ENCODE measurements around the gene KIF19. TPM values are rescaled to one million over a fixed set of nuclear protein-coding genes. Genes with fewer than 3 reads are reported as not detected.

The KIF19 gene
- polyA plus RNA-seq, 12 donors: 0.92 to 2.0 (median 1.5) TPM; not detected in 2

Other genes with a start within 250 kb of the KIF19 start
- gene RPL38, start 122.5 kb upstream of the KIF19 start, polyA plus RNA-seq (ENCODE audit: insufficient read length in 12 of 12): 1,000 to 10,000 TPM in 11 of 12 donors, not detected in 1; 1,396 to 1,979 (median 1,668) TPM
- 10 to 100 TPM in 11 of 12 donors, not detected in 1; 42.1 to 99.1 (median 68.3) TPM for gene TTYH2, start 112.7 kb upstream of the KIF19 start, polyA plus RNA-seq (ENCODE audit: insufficient read length in 12 of 12)
- gene DNAI2, start 52.0 kb upstream of the KIF19 start, polyA plus RNA-seq (ENCODE audit: insufficient read length in 12 of 12): under 1 TPM in 3 of 12 donors, not detected in 9; 0.08 to 0.32 (median 0.19) TPM
- gene BTBD17, start 35.6 kb downstream of the KIF19 start, polyA plus RNA-seq (ENCODE audit: insufficient read length in 12 of 12): under 1 TPM in 8 of 12 donors, not detected in 4; 0.08 to 0.40 (median 0.16) TPM
- under 1 TPM in 8 of 12 donors, not detected in 4; 0.16 to 0.74 (median 0.26) TPM for gene GPR142, start 41.3 kb downstream of the KIF19 start, polyA plus RNA-seq (ENCODE audit: insufficient read length in 12 of 12)
- 10 to 100 TPM in 11 of 12 donors, not detected in 1; 16.2 to 61.7 (median 26.4) TPM for gene GPRC5C, start 105.9 kb downstream of the KIF19 start, polyA plus RNA-seq (ENCODE audit: insufficient read length in 12 of 12)
- gene CD300A, start 140.4 kb downstream of the KIF19 start, polyA plus RNA-seq (ENCODE audit: insufficient read length in 12 of 12): 1 to 10 TPM in 10 of 12 donors, not detected in 2; 1.1 to 2.6 (median 1.9) TPM
- under 1 TPM in 9 of 12 donors, not detected in 3; 0.07 to 0.83 (median 0.14) TPM for gene CD300LB, start 205.2 kb downstream of the KIF19 start, polyA plus RNA-seq (ENCODE audit: insufficient read length in 12 of 12)
- under 1 TPM in 10 of 12 donors, not detected in 2; 0.18 to 0.76 (median 0.52) TPM for gene CD300C, start 219.9 kb downstream of the KIF19 start, polyA plus RNA-seq (ENCODE audit: insufficient read length in 12 of 12)
- under 1 TPM in 2 of 12 donors, not detected in 10; 0.32 to 0.37 TPM for gene CD300H, start 241.3 kb downstream of the KIF19 start, polyA plus RNA-seq (ENCODE audit: insufficient read length in 12 of 12)

Measured in muscle of arm (tissue), 12 donors.